A549 (cell line): Measurements from ENCODE around the gene DBNDD2. TPM values are rescaled to one million over a fixed set of nuclear protein-coding genes. Genes with fewer than 3 reads are reported as not detected.

Experiments used
- ATAC-seq, 2 experiments: fragments of 200-7000 bp in 1 of 2; fragments of >200 bp in 1 of 2; cut with Nextera tagmentation in 1 of 2; cut with Tn5 transposase in 1 of 2; 3 replicates each; pipeline versions ENCODE4 v1.8.0 to v1.9.1; 2018 to 2020; ENCODE audit warnings: mild to moderate bottlenecking in 1 of 2, moderate library complexity in 1 of 2
- CTCF ChIA-PET: fragments of 300-600 bp; sonication (Branson Sonifier 250); formaldehyde crosslinking; extraction: SDS; loops from one replicate; lab custom pipeline; 2021; ENCODE audit warnings: antibody characterized with exemption, inconsistent platforms; lab: Yijun Ruan, JAX
- POLR2A ChIA-PET: fragments of 350-600 bp; formaldehyde crosslinking; extraction: SDS; loops from one replicate; lab custom pipeline; 2021; ENCODE audit warnings: antibody characterized with exemption, inconsistent platforms; lab: Yijun Ruan, JAX
- DNase-seq, 2 experiments: peaks; one replicate each; pipeline versions ENCODE4 v3.0.0 to v3.0.0-alpha.2; 2011 to 2016; ENCODE audit warnings: low read depth in 1 of 2, low spot score in 1 of 2
- FAIRE-seq: peaks from 2 replicates; lab custom pipeline; 2011; peaks lifted over from hg19 to GRCh38; lab: Jason Lieb, UNC
- H3K27ac ChIP-seq, 2 experiments: fragments of >200 bp; sonication (Bioruptor Twin); formaldehyde crosslinking; 3 replicates each; pipeline ENCODE4 v1.5.1; 2016 to 2017
- H3K4me1 ChIP-seq: fragments of >200 bp; sonication (Bioruptor Twin); formaldehyde crosslinking; 3 replicates; pipeline ENCODE4 v1.6.1; 2016
- H3K4me2 ChIP-seq: fragments of >200 bp; sonication (Bioruptor Twin); formaldehyde crosslinking; 3 replicates; pipeline ENCODE4 v1.6.1; 2016
- H3K4me3 ChIP-seq: fragments of >200 bp; sonication (Bioruptor Twin); formaldehyde crosslinking; 3 replicates; pipeline ENCODE4 v1.5.1; 2016
- H3K9me3 ChIP-seq: fragments of >200 bp; sonication (Bioruptor Twin); formaldehyde crosslinking; 3 replicates; pipeline ENCODE4 v1.6.1; 2016
- CBX8 ChIP-seq: fragments of 200-600 bp; sonication (generic); IDR thresholded peaks from 2 replicates; pipeline ENCODE4 v1.6.1; 2016
- CHD2 ChIP-seq: fragments of 150-350 bp; IDR thresholded peaks from 2 replicates; pipeline ENCODE4 v1.6.1; 2014; ENCODE audit warnings: low read length; ENCODE audit not compliant: partially characterized antibody
- EHMT2 ChIP-seq: fragments of 200-600 bp; sonication (generic); IDR thresholded peaks from 2 replicates; pipeline ENCODE4 v1.6.1; 2016; ENCODE audit warnings: antibody characterized with exemption, low read depth, mild to moderate bottlenecking, moderate library complexity
- ESRRA ChIP-seq: fragments of 150-350 bp; IDR thresholded peaks from 2 replicates; pipeline ENCODE4 v1.6.1; 2014; ENCODE audit warnings: mild to moderate bottlenecking, low read length, borderline replicate concordance
- FOXS1 ChIP-seq: fragments of 250-450 bp; sonication (Bioruptor Pico); IDR thresholded peaks from 2 replicates; pipeline ENCODE4 v1.5.0; 2020; ENCODE audit warnings: mild to moderate bottlenecking, moderate library complexity
- HEYL ChIP-seq: fragments of 250-450 bp; sonication (Bioruptor Pico); IDR thresholded peaks from 2 replicates; pipeline ENCODE4 v1.8.0; 2021; ENCODE audit warnings: mild to moderate bottlenecking, moderate library complexity
- HOXB13 ChIP-seq: fragments of 250-450 bp; sonication (Bioruptor Pico); IDR thresholded peaks from 2 replicates; pipeline ENCODE4 v1.5.0; 2020; ENCODE audit warnings: low read depth, mild to moderate bottlenecking, moderate library complexity
- HOXB5 ChIP-seq: fragments of 250-450 bp; sonication (Bioruptor Pico); IDR thresholded peaks from 2 replicates; pipeline ENCODE4 v1.5.0; 2020; ENCODE audit warnings: mild to moderate bottlenecking, moderate library complexity
- JUN ChIP-seq, 2 experiments: fragments of >200 bp; sonication (Bioruptor Twin); formaldehyde crosslinking; IDR thresholded peaks; 2 replicates in 1 of 2; 3 replicates in 1 of 2; pipeline ENCODE4 v1.6.1; 2016 to 2017
- JUNB ChIP-seq: fragments of >200 bp; sonication (Bioruptor Twin); formaldehyde crosslinking; IDR thresholded peaks from 2 replicates; pipeline ENCODE4 v1.6.1; 2016
- MAFK ChIP-seq: fragments of 450-650 bp; IDR thresholded peaks from 2 replicates; pipeline ENCODE4 v1.6.1; 2014; ENCODE audit not compliant: partially characterized antibody
- MAZ ChIP-seq: fragments of 150-350 bp; IDR thresholded peaks from 2 replicates; pipeline ENCODE4 v1.6.1; 2014; ENCODE audit warnings: antibody characterized with exemption, low read depth, low read length, borderline replicate concordance
- NR3C1 ChIP-seq: fragments of >200 bp; sonication (Bioruptor Twin); formaldehyde crosslinking; IDR thresholded peaks from 3 replicates; pipeline ENCODE4 v1.6.1; 2017
- PHF8 ChIP-seq: fragments of 200-600 bp; sonication (generic); IDR thresholded peaks from 2 replicates; pipeline ENCODE4 v1.6.1; 2016; ENCODE audit warnings: low read depth, mild to moderate bottlenecking, antibody characterized with exemption, moderate library complexity, borderline replicate concordance
- RCOR1 ChIP-seq: fragments of 150-350 bp; IDR thresholded peaks from 2 replicates; pipeline ENCODE4 v1.6.1; 2014; ENCODE audit warnings: antibody characterized with exemption, low read length, low read depth
- SMC3 ChIP-seq: fragments of >200 bp; sonication (Bioruptor Twin); formaldehyde crosslinking; IDR thresholded peaks from 3 replicates; pipeline ENCODE4 v1.6.1; 2018; ENCODE audit warnings: inconsistent platforms
- ZC3H11A ChIP-seq: fragments of 450-650 bp; IDR thresholded peaks from 2 replicates; pipeline ENCODE4 v1.6.1; 2014; ENCODE audit warnings: antibody characterized with exemption, mild to moderate bottlenecking
- ZFP36 ChIP-seq: fragments of 450-650 bp; IDR thresholded peaks from 2 replicates; pipeline ENCODE4 v1.6.1; 2014; ENCODE audit warnings: borderline replicate concordance; ENCODE audit not compliant: partially characterized antibody
- ZNF302 ChIP-seq: fragments of 250-450 bp; sonication (Bioruptor Pico); IDR thresholded peaks from 2 replicates; pipeline ENCODE4 v1.9.0; 2021; ENCODE audit warnings: inconsistent platforms, mild to moderate bottlenecking, moderate library complexity
- WGBS: methylation state at CpG from one replicate; pipeline ENCODE4 v1.1.6; 2017; ENCODE audit errors: missing lambda C conversion rate; 5-methylcytosine and 5-hydroxymethylcytosine counted together
- polyA plus RNA-seq, 4 experiments: library from polyadenylated mRNA; depleted of rRNA in 3 of 4; stranded (reverse); fragments of >200 nt; fragmentation: RNase III in 1 of 4; extraction: RNeasy Plus Mini Kit Qiagen cat#74134 plus additional on column Dnase treatment in 1 of 4; gene quantifications; 2 replicates in 3 of 4; 3 replicates in 1 of 4; pipeline ENCODE4 v1.2.3, GENCODE V29; 2011 to 2017
- TF ChIP-seq, protein P1 (sequence below): fragments of 450-650 bp; IDR thresholded peaks from 2 replicates; pipeline ENCODE4 v1.6.1; 2014; ENCODE audit warnings: antibody characterized with exemption
- TF ChIP-seq, protein P2 (sequence below): fragments of >200 bp; sonication (Bioruptor Twin); formaldehyde crosslinking; IDR thresholded peaks from 2 replicates; pipeline ENCODE4 v1.6.1; 2016
- TF ChIP-seq, protein P3 (sequence below): fragments of 250-450 bp; sonication (Bioruptor Pico); IDR thresholded peaks from 2 replicates; pipeline ENCODE4 v1.5.0; 2021; ENCODE audit warnings: mild to moderate bottlenecking, moderate library complexity, borderline replicate concordance
- TF ChIP-seq, protein P4 (sequence below): fragments of 250-450 bp; sonication (Bioruptor Pico); IDR thresholded peaks from 2 replicates; pipeline ENCODE4 v1.5.0; 2020; ENCODE audit warnings: low read depth, mild to moderate bottlenecking, moderate library complexity
- TF ChIP-seq, protein P5 (sequence below): fragments of >200 bp; sonication (Bioruptor Twin); formaldehyde crosslinking; IDR thresholded peaks from 3 replicates; pipeline ENCODE4 v1.6.1; 2016
- TF ChIP-seq, protein P6 (sequence below): fragments of 200-600 bp; sonication (generic); IDR thresholded peaks from 2 replicates; pipeline ENCODE4 v1.6.1; 2016; ENCODE audit warnings: antibody characterized with exemption, mild to moderate bottlenecking, moderate library complexity

Gene DBNDD2
- polyA plus RNA-seq, 2 of the 4 experiments (the other 2 are of a cell fraction): 6.5 to 20.9 TPM

DNA sequence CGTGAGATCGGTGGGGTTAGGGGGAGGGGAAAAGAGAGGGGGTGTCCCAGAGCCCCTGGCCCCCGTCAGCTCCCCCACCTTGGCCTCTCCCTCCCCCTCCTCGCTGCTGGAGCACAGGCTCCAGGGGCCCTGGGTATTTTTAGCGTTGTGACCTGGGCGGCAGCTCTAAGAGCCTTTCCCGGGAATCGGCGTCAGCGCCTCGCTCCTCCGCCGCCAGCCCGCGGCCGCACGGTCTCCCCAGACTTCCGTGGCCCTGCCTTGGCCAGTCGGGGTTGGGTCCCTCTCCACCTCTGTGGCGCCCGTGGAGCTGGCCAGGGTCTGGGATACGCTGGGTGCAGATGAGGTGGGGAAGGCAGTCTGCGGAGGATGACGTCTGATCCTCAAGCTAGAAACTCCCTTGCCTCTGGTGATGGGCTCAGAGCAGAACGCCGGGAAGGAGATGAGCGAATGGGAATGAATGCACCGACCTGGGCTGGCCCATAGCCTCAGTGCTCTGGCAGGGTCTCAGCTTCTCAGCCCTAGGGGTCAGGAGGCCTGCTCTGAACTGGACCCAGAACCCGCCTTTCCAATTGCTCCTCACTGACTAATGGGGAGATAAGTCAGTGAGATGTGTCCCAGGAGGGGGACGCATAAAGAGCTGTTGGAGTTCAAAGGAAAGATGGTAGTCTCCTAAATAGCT, 883 bp upstream of the DBNDD2 start:
- H3K27ac ChIP-seq: peak overlapping the region; percentile 83 to 91; a peak in 5 of 6 replicates
- TF ChIP-seq NR3C1: no peak
- no peak for TF ChIP-seq JUNB
- no peak for TF ChIP-seq RCOR1
- TF ChIP-seq, protein P1, sequence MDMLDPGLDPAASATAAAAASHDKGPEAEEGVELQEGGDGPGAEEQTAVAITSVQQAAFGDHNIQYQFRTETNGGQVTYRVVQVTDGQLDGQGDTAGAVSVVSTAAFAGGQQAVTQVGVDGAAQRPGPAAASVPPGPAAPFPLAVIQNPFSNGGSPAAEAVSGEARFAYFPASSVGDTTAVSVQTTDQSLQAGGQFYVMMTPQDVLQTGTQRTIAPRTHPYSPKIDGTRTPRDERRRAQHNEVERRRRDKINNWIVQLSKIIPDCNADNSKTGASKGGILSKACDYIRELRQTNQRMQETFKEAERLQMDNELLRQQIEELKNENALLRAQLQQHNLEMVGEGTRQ: no peak
- TF ChIP-seq CHD2: no peak
- no peak for TF ChIP-seq HOXB5 (CRISPR knock-in tag)
- TF ChIP-seq, protein P2, sequence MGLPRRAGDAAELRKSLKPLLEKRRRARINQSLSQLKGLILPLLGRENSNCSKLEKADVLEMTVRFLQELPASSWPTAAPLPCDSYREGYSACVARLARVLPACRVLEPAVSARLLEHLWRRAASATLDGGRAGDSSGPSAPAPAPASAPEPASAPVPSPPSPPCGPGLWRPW: no peak
- TF ChIP-seq ZC3H11A: no peak
- no peak for TF ChIP-seq MAFK
- no peak for TF ChIP-seq ESRRA
- TF ChIP-seq HOXB13 (CRISPR knock-in tag): no peak
- no peak for TF ChIP-seq PHF8
- no peak for TF ChIP-seq SMC3
- TF ChIP-seq, protein P3, sequence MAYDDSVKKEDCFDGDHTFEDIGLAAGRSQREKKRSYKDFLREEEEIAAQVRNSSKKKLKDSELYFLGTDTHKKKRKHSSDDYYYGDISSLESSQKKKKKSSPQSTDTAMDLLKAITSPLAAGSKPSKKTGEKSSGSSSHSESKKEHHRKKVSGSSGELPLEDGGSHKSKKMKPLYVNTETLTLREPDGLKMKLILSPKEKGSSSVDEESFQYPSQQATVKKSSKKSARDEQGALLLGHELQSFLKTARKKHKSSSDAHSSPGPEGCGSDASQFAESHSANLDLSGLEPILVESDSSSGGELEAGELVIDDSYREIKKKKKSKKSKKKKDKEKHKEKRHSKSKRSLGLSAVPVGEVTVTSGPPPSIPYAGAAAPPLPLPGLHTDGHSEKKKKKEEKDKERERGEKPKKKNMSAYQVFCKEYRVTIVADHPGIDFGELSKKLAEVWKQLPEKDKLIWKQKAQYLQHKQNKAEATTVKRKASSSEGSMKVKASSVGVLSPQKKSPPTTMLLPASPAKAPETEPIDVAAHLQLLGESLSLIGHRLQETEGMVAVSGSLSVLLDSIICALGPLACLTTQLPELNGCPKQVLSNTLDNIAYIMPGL (CRISPR knock-in tag): no peak
- TF ChIP-seq, protein P4, sequence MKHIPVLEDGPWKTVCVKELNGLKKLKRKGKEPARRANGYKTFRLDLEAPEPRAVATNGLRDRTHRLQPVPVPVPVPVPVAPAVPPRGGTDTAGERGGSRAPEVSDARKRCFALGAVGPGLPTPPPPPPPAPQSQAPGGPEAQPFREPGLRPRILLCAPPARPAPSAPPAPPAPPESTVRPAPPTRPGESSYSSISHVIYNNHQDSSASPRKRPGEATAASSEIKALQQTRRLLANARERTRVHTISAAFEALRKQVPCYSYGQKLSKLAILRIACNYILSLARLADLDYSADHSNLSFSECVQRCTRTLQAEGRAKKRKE (CRISPR knock-in tag): no peak
- no peak for TF ChIP-seq JUN (IDR thresholded peaks at IDR 0.05)
- TF ChIP-seq ZFP36: no peak
- TF ChIP-seq MAZ: no peak
- TF ChIP-seq HEYL: no peak
- H3K4me3 ChIP-seq: peak overlapping the region; percentile 96
- H3K9me3 ChIP-seq: no peaks in the 10 kb centered on the region
- H3K4me2 ChIP-seq: peak overlapping the region; percentile 100
- ChIA-PET POLR2A (interaction anchor here (1.8 kb wide), 1 partner anchor 9 kb away, joined by 15 read pairs; the partner anchor contains the start of gene PIGT), CTCF (interaction anchor here (1.3 to 6.9 kb wide), 7 partner anchors 11 to 95 kb away, joined by 3 to 56 read pairs (median 4); no protein-coding TSS in a partner anchor)
- no peak for DNase-seq
- FAIRE-seq: no peak
- 87% methylated on average over 21 of the region's 30 CpGs for WGBS
- ATAC-seq: no peak
- peaks cover 4% of the 10 kb centered on the region; the same call in 1 of the 3 replicates for H3K4me1 ChIP-seq

DNA sequence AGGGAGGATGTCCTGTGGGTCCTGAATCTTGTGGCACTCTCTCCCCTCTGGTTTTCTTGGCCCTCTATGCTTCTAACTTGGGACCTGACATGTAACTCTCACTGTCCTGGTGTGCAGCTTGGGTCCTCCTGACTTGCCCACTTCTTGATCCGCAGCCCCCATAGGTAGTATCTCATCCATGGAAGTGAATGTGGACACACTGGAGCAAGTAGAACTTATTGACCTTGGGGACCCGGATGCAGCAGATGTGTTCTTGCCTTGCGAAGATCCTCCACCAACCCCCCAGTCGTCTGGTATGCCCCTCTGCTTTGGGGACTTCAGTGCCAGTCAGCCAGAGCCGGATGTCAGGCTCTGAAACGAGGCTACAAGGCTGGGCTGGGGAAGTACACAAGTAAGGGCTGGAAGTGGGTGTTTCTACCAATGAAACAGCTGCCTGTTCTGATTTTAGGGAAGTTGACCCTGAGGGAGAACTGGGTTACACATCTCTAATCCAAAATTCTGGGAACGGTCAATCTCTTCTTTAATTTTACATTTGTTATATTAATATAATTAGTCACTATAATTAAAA, 641 bp downstream of the DBNDD2 start:
- WGBS: 87% methylated on average over 6 of the region's 7 CpGs

More for the DNA sequence above, 641 bp downstream of the DBNDD2 start:
- no peak for TF ChIP-seq ZC3H11A
- TF ChIP-seq, protein P5, sequence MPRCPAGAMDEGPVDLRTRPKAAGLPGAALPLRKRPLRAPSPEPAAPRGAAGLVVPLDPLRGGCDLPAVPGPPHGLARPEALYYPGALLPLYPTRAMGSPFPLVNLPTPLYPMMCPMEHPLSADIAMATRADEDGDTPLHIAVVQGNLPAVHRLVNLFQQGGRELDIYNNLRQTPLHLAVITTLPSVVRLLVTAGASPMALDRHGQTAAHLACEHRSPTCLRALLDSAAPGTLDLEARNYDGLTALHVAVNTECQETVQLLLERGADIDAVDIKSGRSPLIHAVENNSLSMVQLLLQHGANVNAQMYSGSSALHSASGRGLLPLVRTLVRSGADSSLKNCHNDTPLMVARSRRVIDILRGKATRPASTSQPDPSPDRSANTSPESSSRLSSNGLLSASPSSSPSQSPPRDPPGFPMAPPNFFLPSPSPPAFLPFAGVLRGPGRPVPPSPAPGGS: no peak
- TF ChIP-seq CBX8: no peak
- no peak for TF ChIP-seq ZNF302 (CRISPR knock-in tag)
- TF ChIP-seq FOXS1 (CRISPR knock-in tag): no peak
- TF ChIP-seq MAFK: no peak
- TF ChIP-seq CHD2: no peak
- TF ChIP-seq, protein P1: no peak
- TF ChIP-seq JUNB: no peak
- TF ChIP-seq EHMT2: no peak
- no peak for TF ChIP-seq SMC3
- TF ChIP-seq RCOR1: no peak
- TF ChIP-seq, protein P6, sequence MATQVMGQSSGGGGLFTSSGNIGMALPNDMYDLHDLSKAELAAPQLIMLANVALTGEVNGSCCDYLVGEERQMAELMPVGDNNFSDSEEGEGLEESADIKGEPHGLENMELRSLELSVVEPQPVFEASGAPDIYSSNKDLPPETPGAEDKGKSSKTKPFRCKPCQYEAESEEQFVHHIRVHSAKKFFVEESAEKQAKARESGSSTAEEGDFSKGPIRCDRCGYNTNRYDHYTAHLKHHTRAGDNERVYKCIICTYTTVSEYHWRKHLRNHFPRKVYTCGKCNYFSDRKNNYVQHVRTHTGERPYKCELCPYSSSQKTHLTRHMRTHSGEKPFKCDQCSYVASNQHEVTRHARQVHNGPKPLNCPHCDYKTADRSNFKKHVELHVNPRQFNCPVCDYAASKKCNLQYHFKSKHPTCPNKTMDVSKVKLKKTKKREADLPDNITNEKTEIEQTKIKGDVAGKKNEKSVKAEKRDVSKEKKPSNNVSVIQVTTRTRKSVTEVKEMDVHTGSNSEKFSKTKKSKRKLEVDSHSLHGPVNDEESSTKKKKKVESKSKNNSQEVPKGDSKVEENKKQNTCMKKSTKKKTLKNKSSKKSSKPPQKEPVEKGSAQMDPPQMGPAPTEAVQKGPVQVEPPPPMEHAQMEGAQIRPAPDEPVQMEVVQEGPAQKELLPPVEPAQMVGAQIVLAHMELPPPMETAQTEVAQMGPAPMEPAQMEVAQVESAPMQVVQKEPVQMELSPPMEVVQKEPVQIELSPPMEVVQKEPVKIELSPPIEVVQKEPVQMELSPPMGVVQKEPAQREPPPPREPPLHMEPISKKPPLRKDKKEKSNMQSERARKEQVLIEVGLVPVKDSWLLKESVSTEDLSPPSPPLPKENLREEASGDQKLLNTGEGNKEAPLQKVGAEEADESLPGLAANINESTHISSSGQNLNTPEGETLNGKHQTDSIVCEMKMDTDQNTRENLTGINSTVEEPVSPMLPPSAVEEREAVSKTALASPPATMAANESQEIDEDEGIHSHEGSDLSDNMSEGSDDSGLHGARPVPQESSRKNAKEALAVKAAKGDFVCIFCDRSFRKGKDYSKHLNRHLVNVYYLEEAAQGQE: no peak
- ChIA-PET POLR2A (no interaction called here), CTCF (interaction anchor here (1.5 to 6.9 kb wide), 3 partner anchors 28 to 97 kb away, joined by 4 to 56 read pairs (median 11); no protein-coding TSS in a partner anchor)
- Histone ChIP-seq H3K4me1 (peaks cover 4% of the 10 kb centered on the region; the same call in 1 of the 3 replicates), H3K27ac (no peak overlapping the region), H3K4me2 (no peak overlapping the region), H3K9me3 (no peaks in the 10 kb centered on the region), H3K4me3 (no peak overlapping the region)
- ATAC-seq (no peak), DNase-seq (no peak), FAIRE-seq (no peak)
